GM23248 (cell line): ENCODE measurements around the gene DIAPH1. TPM values are rescaled to one million over a fixed set of nuclear protein-coding genes. Genes with fewer than 3 reads are reported as not detected.

Experiments
- DNase-seq: peaks from one replicate; pipeline ENCODE4 v3.0.0-alpha.2; 2015
- H2AFZ ChIP-seq: fragments of 200-600 bp; sonication (generic); 2 replicates; pipeline ENCODE4 v1.6.1; 2016; ENCODE audit warnings: antibody characterized with exemption
- H3F3A ChIP-seq: fragments of 200-600 bp; sonication (generic); 2 replicates; pipeline ENCODE4 v1.6.1; 2016; ENCODE audit warnings: mild to moderate bottlenecking, antibody characterized with exemption, mixed run types; ENCODE audit not compliant: insufficient read depth
- H3K27ac ChIP-seq: fragments of 200-600 bp; sonication (generic); 2 replicates; pipeline ENCODE4 v1.5.1; 2016; ENCODE audit warnings: mild to moderate bottlenecking
- H3K27me3 ChIP-seq: fragments of 200-600 bp; sonication (generic); replicated peaks from 2 replicates; pipeline ENCODE4 v1.6.1; 2016; ENCODE audit warnings: mild to moderate bottlenecking; ENCODE audit not compliant: insufficient read depth
- H3K36me3 ChIP-seq: fragments of 200-600 bp; sonication (generic); 2 replicates; pipeline ENCODE4 v1.6.1; 2016; ENCODE audit warnings: low read depth, mild to moderate bottlenecking
- H3K4me1 ChIP-seq: fragments of 200-600 bp; sonication (generic); 2 replicates; pipeline ENCODE4 v1.6.1; 2016; ENCODE audit warnings: mild to moderate bottlenecking; ENCODE audit not compliant: insufficient read depth
- H3K4me2 ChIP-seq: fragments of 200-600 bp; sonication (generic); one replicate; pipeline ENCODE4 v1.6.1; 2016; ENCODE audit warnings: mild to moderate bottlenecking; ENCODE audit not compliant: unreplicated experiment
- H3K4me3 ChIP-seq: fragments of 200-600 bp; sonication (generic); 2 replicates; pipeline ENCODE4 v1.5.1; 2016; ENCODE audit warnings: mild to moderate bottlenecking
- H3K79me2 ChIP-seq: fragments of 200-600 bp; sonication (generic); 2 replicates; pipeline ENCODE4 v1.6.1; 2016; ENCODE audit warnings: mild to moderate bottlenecking; ENCODE audit not compliant: insufficient read depth
- H3K9ac ChIP-seq: fragments of 200-600 bp; sonication (generic); 2 replicates; pipeline ENCODE4 v1.6.1; 2016; ENCODE audit warnings: mild to moderate bottlenecking
- H3K9me2 ChIP-seq: fragments of 200-600 bp; sonication (generic); 2 replicates; pipeline ENCODE4 v1.6.1; 2016; ENCODE audit warnings: mixed run types, mild to moderate bottlenecking, moderate library complexity; ENCODE audit not compliant: insufficient read depth
- H3K9me3 ChIP-seq: fragments of 200-600 bp; sonication (generic); one replicate; pipeline ENCODE4 v1.6.1; 2017; ENCODE audit warnings: low read depth
- H4K20me1 ChIP-seq: fragments of 200-600 bp; sonication (generic); 2 replicates; pipeline ENCODE4 v1.6.0; 2016; ENCODE audit not compliant: insufficient read depth
- EZH2 ChIP-seq: fragments of 200-600 bp; sonication (generic); IDR thresholded peaks from 2 replicates; pipeline ENCODE4 v1.6.1; 2018; ENCODE audit warnings: antibody characterized with exemption, mild to moderate bottlenecking; ENCODE audit not compliant: insufficient read depth, poor library complexity, severe bottlenecking
- EZH2phosphoT487 ChIP-seq: fragments of 200-600 bp; sonication (generic); IDR thresholded peaks from 2 replicates; pipeline ENCODE4 v1.6.1; 2018; ENCODE audit warnings: antibody characterized with exemption, moderate library complexity, mild to moderate bottlenecking, low read depth; ENCODE audit not compliant: insufficient read depth
- WGBS, 2 experiments: methylation state at CpG; one replicate each; pipeline ENCODE4 v1.1.6; 2015 to 2017; ENCODE audit warnings: low lambda C conversion rate in 2 of 2, low coverage in 1 of 2; ENCODE audit errors: missing lambda C conversion rate in 2 of 2; 5-methylcytosine and 5-hydroxymethylcytosine counted together
- in situ Hi-C: fragments of 300-500 bp; cut with MboI; formaldehyde crosslinking; loops from 2 replicates; pipeline ENCODE4 v1.15.0; 2020
- polyA plus RNA-seq: library from polyadenylated mRNA; unstranded; fragments of >200 nt; fragmentation: Nextera tagmentation; extraction: Ambion mirVana; gene quantifications from 2 replicates; pipeline ENCODE4 v1.2.1, GENCODE V29; 2016
- total RNA-seq: library from RNA; depleted of rRNA; stranded (reverse); fragments of >200 nt; shearing (Covaris generic); gene quantifications from 2 replicates; pipeline ENCODE4 v1.2.3, GENCODE V29; 2014

The DIAPH1 gene
- total and polyA plus RNA-seq, 2 experiments from 2014 or later = 26.0 to 34.4 TPM

DNA sequence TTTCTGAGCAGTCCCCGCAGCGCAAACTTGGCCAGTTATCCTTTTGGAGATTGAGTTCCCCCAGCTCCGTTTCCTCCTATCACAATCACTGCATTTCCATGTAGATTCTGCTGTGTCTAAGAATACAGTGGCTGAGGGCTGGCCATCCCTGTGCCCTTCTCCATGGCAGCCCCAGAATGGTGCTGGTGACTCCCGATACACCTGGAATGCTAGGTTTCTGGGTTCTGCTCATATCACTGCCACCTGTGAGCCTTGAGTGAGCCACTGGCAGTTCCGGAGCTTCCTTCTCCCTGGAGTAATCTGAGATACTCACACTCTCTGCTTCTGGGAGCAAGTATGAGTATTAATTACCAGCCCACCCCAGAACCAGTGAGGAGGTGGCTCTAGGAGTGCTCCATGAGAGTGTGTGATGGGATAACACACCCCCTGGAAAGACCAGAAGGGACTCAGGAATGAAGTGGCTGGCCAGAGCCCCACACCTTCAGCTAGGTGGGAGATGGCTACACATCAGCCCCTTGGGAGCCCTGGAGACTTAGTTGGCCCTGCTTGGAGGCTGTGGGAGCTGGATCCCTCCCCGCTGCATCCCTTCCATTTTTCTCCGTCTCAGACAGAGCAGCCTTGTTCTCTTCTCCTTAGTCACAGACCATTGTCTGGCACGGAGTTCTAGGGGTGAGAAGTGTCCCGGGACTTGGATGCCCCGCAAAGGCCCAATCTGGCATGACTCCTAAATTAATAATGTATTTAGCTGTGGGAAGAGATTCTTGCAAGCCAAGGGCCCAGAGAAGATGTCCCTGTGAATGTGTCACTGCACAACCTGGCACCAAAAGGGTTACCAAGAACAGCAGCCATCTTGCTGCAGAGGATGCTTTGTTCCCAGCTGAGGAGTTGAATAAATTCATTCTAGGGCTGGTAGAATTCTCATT, 125.0 kb downstream of the DIAPH1 start:
- H3K4me3 ChIP-seq = no peak overlapping the region
- H3K9me3 ChIP-seq = no peaks in the 10 kb centered on the region
- DNase-seq = peak; percentile 86
- no peaks in the 10 kb centered on the region for H3K36me3 ChIP-seq
- H3F3A ChIP-seq = peaks cover 21% of the 10 kb centered on the region
- H4K20me1 ChIP-seq = no peaks in the 10 kb centered on the region
- no peak overlapping the region for H2AFZ ChIP-seq
- H3K4me1 ChIP-seq = peaks cover 27% of the 10 kb centered on the region
- peaks cover 61% of the 10 kb centered on the region for H3K79me2 ChIP-seq
- H3K4me2 ChIP-seq = peak overlapping the region; percentile 47
- in situ Hi-C loops = no loop called here
- no peaks in the 10 kb centered on the region for H3K9me2 ChIP-seq
- no peak for TF ChIP-seq EZH2
- TF ChIP-seq EZH2phosphoT487 = no peak
- WGBS, 2 experiments = 53 to 57% methylated on average over 9 to 10 of the region's 10 CpGs
- H3K27me3 ChIP-seq = no peaks in the 10 kb centered on the region
- peak overlapping the region; percentile 42; the same call in 1 of the 2 replicates for H3K9ac ChIP-seq
- peak overlapping the region; percentile 51 for H3K27ac ChIP-seq

DNA sequence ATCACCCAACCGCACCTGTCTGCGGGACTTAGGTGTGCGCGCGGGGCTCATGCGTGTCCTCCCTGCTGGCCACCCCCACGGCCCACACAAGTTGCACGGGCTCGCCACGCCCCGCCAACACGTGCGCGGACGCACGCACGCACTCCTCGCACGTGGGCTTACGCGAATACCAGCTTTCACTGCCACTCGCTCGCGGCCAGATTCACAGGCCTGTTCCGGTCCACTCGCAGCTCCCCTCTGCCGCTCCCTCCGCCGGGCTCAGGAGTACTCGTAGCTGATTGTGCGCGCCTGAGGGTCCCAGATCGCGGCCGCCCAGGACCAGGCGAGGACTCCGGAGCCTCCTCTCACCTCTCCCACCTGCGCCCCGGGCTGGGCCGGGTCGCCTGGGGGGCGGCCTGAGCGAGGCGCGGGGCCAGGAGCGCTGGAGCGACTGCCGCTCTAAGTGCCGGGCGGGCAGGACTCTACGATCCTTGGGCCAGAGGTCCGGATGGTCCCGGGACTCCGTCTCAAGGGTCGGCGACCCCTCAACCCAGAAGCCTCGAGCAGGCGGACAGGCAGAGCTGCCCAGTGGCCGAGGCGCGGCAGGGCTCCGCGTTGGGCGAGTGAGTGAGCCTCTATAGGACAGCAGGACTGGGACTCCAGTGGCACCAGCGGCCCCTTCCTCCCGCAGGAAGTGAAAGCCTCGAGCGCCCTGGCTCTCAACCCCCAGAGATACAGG, 126.5 kb downstream of the DIAPH1 start:
- Histone ChIP-seq H3K9me2 (no peaks in the 10 kb centered on the region), H4K20me1 (no peaks in the 10 kb centered on the region), H3K4me1 (peaks cover 40% of the 10 kb centered on the region), H3K9me3 (no peaks in the 10 kb centered on the region), H3K36me3 (no peaks in the 10 kb centered on the region), H2AFZ (no peak overlapping the region), H3K27me3 (no peaks in the 10 kb centered on the region), H3F3A (peaks cover 35% of the 10 kb centered on the region), H3K4me2 (no peak overlapping the region), H3K4me3 (no peak overlapping the region), H3K9ac (no peak overlapping the region), H3K27ac (no peak overlapping the region), H3K79me2 (peaks cover 68% of the 10 kb centered on the region)
- no peak for TF ChIP-seq EZH2
- TF ChIP-seq EZH2phosphoT487 = no peak
- 85 to 95% methylated on average over 33 to 68 of the region's 68 CpGs for WGBS, 2 experiments
- DNase-seq = no peak
- in situ Hi-C loops = no loop called here

DNA sequence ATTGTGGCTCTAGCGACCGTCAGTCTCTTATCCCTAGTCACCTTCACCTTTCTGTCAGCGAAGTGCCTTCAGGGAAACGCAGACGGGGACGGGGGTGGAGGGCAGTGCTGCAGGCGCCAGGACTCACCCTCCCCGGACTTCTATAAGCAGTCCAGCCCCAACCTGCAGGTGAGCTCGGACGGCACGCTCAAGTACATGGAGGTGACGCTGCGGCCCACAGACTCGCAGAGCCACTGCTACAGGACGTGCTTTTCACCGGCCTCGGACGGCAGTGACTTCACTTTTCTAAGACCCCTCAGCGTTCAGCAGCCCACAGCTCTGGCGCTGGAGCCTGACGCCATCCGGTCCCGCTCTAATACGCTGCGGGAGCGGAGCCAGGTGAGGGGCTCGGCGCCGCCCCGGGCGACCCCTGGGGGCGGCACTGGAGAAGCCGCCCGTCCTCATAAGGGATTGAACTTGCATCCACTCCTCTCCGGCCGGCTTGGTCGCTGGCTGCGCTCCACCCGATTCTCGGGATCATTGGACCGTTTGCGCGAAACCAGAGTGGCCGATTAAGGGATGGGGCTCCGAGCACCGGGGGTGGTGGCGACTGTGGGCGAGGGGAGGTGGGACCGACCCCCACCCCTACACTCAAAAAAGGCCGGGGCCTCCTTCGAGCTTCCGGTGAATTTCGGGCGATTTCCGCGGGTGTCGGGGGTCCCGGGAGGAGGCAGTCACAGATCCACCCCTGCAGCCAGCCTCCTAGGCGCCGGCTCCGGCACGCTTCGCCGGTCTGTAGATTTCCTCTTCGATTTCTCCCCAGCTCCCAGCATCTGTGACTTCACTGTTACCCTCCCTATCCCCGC, 127.3 kb downstream of the DIAPH1 start:
- no peak for TF ChIP-seq EZH2
- TF ChIP-seq EZH2phosphoT487 = no peak
- H3K9me3 ChIP-seq = no peaks in the 10 kb centered on the region
- H3K36me3 ChIP-seq = no peaks in the 10 kb centered on the region
- H4K20me1 ChIP-seq = no peaks in the 10 kb centered on the region
- no peak overlapping the region for H2AFZ ChIP-seq
- no peak for DNase-seq
- no peaks in the 10 kb centered on the region for H3K27me3 ChIP-seq
- no peak overlapping the region for H3K4me3 ChIP-seq
- 83 to 88% methylated on average over 58 to 66 of the region's 66 CpGs for WGBS, 2 experiments
- H3K79me2 ChIP-seq = peaks cover 76% of the 10 kb centered on the region
- no peaks in the 10 kb centered on the region for H3K9me2 ChIP-seq
- peaks cover 40% of the 10 kb centered on the region for H3K4me1 ChIP-seq
- no peak overlapping the region for H3K4me2 ChIP-seq
- no peak overlapping the region for H3K9ac ChIP-seq
- H3F3A ChIP-seq = peaks cover 36% of the 10 kb centered on the region
- in situ Hi-C loops = no loop called here
- H3K27ac ChIP-seq = no peak overlapping the region

DNA sequence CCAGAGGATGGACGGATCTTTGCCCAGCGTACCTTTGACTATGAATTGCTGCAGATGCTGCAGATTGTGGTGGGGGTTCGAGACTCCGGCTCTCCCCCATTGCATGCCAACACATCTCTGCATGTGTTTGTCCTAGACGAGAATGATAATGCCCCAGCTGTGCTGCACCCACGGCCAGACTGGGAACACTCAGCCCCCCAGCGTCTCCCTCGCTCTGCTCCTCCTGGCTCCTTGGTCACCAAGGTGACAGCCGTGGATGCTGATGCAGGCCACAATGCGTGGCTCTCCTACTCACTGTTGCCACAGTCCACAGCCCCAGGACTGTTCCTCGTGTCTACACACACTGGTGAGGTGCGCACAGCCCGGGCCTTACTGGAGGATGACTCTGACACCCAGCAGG, 128.0 kb downstream of the DIAPH1 start:
- no peaks in the 10 kb centered on the region for H3K36me3 ChIP-seq
- H3K9me2 ChIP-seq = no peaks in the 10 kb centered on the region
- WGBS, 2 experiments = 91 to 92% methylated on average over 13 of the region's 13 CpGs
- H4K20me1 ChIP-seq = no peaks in the 10 kb centered on the region
- H3K9me3 ChIP-seq = no peaks in the 10 kb centered on the region
- in situ Hi-C loops = no loop called here
- H3K4me3 ChIP-seq = no peak overlapping the region
- peaks cover 40% of the 10 kb centered on the region for H3K4me1 ChIP-seq
- H3K27me3 ChIP-seq = no peaks in the 10 kb centered on the region
- H3K27ac ChIP-seq = no peak overlapping the region
- peaks cover 36% of the 10 kb centered on the region for H3F3A ChIP-seq
- no peak overlapping the region for H2AFZ ChIP-seq
- DNase-seq = no peak
- no peak overlapping the region for H3K9ac ChIP-seq
- TF ChIP-seq EZH2phosphoT487 (no peak), EZH2 (no peak)
- no peak overlapping the region for H3K4me2 ChIP-seq
- peaks cover 84% of the 10 kb centered on the region for H3K79me2 ChIP-seq
